Femur (tissue), 1 donor: ENCODE data around the gene TOR1A.
A peak's percentile ranks its signal among the peaks of the same experiment; 100 is the strongest.
"Not testable (repeated sequence)": the region's sequence is repeated elsewhere in the genome, so short reads cannot be mapped to it uniquely, and the experiment has no call there.

ENCODE experiments used
- DNase-seq: peaks from one replicate; pipeline ENCODE4 v3.0.0-alpha.2; 2017

TOR1A gene

DNA sequence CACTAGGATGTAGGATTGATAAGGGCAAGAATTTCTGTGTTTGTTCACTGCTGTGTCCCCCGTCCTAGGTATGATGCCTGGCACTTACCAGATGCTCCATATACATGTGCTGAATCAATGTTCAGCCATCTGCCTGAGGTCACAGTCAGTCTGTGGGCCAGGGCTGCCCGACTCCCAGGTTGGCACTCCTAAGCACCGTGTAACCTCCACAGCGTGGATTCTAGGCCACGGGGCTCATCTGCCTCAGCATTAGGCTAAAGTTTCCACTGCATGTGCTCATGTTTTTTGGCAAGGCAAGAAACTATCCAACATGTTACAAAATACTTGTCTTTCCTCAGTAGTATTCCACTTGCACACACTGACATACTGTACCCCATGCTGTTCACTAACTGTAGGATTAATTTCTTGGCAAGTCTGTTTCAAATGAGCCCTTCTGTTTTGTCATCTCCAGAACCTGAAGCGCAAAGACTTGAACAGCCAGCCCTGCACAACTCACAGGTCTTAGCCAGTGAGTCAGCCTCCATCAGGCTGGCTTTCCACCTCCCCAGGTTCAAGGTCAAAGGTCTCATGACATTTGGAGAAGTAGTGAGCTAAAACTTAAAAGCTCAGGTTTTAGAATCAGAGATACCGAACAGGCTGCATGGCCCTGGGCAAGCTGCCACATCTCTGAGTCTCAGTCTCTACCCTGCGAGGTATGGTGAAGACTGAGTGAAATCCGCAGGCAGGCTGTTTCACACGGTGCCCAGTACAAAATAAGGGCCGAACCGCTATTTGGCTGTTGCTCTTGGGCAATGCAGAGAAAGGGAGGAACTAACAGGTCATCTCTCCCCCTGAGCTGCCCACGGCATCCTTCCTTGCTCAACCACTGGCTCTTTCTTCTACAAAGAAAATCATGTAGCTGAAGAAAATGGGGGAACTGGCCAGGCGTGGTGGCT lies 7.2 kb downstream of the TOR1A start:
- peak; percentile 37 for DNase-seq

DNA sequence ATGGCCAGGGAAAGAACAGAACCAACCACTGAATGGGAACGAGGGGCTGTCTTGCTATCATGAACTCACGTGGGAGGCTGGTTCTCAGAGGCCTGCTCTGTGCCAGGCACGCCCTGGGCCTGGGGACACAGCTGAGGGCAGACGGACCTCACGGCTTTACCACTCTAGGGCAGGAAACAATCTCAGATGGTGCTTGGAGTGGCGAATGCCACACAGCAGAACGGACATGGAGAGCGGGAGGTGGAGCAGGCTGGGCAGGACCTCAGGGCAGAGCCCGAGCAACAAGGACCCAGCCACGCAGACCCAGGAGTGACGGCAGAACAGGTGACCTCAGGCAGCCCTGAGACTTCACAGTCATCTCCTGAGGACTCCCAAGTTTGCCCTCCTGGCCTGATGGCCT lies 8.7 kb downstream of the TOR1A start:
- DNase-seq, result no peak

GRCh38 chr9:129814432-129815223 lies 9.3 kb downstream of the TOR1A start:
- no peak for DNase-seq

- no peak for DNase-seq
Observed at GRCh38 chr9:129813661-129814060, 10.3 kb downstream of the TOR1A start.

DNA sequence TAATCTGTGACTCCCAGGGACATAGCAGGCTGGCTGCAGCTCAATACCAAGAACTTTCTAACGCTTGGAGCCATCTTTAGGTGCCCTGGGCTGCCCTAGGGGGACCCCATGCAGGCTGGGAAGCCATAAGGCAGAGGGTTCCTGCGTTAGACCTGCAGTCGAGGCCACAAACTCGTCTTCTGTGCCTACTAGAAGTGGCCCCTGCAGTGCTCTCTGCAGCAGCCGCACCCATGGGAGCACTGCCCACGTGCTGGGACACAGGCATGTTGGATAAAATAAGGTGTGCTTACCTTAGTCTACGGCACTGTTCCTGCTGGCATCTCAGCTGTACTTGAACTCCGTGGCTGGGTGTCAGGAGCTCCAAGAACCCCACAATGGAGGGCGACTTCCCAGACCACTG lies 11.6 kb downstream of the TOR1A start:
- DNase-seq, result no peak

- no peak for DNase-seq
Observed at GRCh38 chr9:129811967-129812363, 12.0 kb downstream of the TOR1A start.

DNA sequence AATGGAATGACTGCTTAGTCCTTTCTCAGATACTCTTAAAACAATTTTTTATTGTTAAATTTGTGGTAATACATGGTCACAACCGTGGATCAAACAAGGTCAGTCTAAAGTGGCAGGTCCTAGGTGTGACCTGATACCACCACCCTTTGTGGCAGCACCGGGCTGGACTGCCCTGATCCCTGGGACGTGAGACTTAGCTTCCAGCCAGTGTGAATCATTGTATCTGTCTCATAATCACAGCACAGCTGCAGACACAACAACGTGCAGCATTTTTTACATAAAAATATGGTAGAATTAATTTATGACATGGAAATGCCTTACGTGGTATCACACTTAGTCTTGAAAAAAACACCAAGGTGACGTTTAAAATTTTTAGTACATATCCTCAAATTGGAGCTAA lies 13.1 kb downstream of the TOR1A start:
- DNase-seq, result no peak

- no peak for DNase-seq
Observed at GRCh38 chr9:129810116-129810515, 13.8 kb downstream of the TOR1A start.

DNA sequence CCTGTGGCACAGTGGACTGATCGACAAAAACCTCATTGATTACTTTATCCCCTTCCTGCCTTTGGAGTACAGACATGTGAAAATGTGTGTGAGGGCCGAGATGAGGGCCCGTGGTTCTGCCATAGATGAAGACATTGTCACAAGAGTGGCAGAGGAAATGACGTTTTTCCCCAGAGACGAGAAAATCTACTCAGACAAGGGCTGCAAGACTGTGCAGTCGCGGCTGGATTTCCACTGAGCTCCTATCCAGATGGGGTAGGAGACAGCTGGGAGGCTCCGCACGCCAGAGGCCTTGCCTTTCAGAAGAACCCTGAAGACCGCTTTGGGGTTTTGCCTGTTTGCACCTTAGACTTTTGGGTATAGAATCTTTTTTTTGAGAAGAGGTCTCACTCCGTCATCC lies 14.6 kb downstream of the TOR1A start:
- DNase-seq, result no peak

DNA sequence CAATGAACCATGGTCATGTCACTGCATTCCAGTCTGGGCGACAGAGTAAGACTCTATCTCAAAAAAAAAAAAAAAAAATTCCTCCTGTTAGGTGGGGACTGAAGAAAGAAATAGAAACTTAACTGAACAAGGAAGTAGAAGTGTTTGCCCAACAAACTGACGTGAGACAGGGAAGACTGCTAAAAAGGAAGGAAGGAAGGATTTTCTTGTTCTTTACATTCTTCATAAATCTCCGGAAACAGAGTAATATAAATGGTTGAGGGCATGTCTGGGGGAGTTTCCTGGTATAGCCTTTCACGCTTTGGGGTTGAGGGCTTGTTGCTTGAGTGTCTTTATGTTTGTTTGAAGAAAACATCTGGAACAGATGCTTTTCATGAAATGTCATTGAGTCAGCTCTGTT lies 17.9 kb downstream of the TOR1A start:
- DNase-seq, result no peak

GRCh38 chr9:129803676-129804060 lies 20.3 kb downstream of the TOR1A start:
- no peak for DNase-seq

GRCh38 chr9:129802833-129803675 lies 20.9 kb downstream of the TOR1A start, which contains the start of gene TOR1B:
Gene TOR1B (plus strand): TSS chr9:129803184. CDS start chr9:129803213, 29 bp downstream.
- peak; percentile 97 for DNase-seq

DNA sequence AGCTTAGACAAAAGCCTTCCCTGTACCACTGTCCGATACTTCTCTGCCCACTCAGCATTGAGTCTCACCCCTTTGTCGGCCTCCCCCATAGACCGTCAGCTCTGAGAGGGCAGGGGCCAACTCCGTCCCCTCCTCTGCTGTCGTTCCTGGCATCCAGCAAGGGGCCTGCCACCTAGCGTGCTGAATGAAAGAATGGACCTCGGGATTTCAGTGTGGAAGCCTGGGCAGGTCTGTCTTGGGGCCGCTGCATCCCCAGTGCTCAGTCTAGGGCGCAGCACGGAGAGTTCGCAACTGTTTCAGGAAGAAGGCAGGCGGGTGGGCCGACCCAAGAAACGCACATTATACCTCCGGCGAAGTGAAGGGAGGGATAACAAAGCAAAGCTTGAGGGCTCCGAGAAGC lies 22.4 kb downstream of the TOR1A start:
- no peak for DNase-seq

DNA sequence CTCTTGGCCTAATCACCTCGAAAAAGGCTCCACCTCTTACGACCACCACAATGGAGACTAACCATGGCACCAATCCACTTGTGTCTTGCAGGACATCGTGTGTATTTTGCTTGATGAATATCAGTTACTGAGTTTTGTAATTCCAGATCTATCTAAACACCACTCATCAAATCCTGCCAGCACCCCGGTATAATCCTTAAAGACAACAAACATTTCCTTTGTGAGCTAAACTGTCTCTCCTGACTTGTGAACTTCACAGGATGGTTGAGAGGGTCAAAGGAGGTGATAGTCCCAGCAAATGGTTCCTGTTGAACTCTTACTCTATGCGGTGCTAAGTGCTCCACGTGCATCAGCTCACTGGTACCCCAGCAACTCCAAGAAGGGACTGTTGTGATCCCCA lies 25.0 kb downstream of the TOR1A start:
- DNase-seq, result no peak

DNA sequence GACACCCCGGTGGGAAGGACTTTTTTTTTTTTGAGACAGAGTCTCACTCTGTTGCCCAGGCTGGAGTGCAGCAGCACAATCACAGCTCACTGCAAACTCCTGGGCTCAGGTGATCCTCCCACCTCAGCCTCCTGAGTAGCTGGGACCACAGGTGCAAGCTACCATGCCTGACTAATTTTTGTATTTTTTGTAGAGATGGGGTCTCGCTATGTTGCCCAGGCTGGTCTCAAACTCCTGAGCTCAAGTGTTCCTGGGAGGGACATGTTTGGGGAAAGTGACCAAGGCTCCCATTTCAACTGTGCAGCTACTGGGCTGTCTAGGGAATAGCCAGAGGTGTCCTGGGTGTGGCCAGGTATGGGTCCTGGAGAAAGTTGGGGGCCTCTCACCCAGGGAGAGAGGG lies 27.9 kb downstream of the TOR1A start:
- not testable (repeated sequence) for DNase-seq

DNA sequence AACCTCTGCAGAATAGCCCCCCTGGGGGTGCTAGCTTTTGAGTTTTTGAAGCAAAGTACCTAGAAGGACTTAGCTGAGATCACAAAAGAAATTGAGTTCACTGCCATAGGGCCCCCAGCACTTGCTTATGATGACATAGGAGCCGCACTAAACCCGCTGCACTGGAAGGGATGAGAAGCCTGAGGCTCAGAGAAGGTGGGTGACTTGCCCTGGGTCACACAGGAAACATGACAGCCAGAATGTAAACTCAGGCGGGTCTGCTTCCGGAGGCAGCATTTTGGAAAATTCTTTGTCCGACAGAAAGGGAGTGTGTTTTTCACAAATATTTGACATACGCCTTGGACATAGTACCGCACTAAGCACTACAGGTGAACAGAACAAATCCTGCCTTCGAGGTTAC lies 29.4 kb downstream of the TOR1A start:
- DNase-seq, result no peak

- DNase-seq, result no peak
Observed at GRCh38 chr9:129786481-129786880, 37.5 kb downstream of the TOR1A start.

- no peak for DNase-seq
Observed at GRCh38 chr9:129785866-129786265, 38.1 kb downstream of the TOR1A start.

GRCh38 chr9:129784970-129785369 lies 39.0 kb downstream of the TOR1A start:
- DNase-seq, result not testable (repeated sequence)

GRCh38 chr9:129783516-129784361 lies 40.2 kb downstream of the TOR1A start:
- DNase-seq, result peak; percentile 85

DNA sequence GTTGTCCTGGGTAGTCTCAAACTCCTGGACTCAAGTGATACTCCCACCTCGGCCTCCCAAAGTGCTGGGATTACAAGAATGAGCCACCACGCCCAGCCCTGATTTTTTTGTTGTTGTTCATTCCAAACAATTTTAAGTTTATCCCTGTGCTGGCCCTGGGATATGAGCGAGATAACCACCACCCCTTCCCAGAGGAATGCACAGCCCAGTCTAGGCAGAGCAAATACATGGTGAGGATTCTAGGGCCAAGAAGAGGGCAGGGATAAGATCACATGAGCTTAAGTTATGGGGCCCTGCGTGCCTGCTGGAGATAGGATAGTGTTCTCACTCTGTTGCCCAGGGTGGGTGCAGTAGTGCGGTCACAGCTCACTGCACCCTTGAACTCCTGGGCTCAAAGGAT lies 42.0 kb downstream of the TOR1A start:
- no peak for DNase-seq

DNA sequence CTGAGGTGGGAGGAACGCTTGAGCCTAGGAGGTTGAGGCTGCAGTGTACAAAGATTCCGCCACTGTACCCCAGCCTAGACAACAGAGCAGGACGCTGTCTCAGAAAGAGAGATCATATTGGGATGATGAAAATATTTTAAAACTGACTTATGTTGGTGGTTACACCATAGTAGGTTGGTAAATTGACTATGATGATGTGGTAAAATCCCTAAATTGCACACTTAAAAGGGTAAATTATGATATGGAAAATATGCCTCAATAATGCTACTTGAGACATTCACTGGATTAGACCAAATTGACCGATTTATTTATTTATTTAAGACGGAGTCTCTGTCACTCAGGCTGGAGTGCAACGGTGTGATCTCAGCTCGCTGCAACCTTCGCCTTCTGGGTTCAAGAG lies 42.8 kb downstream of the TOR1A start:
- no peak for DNase-seq
